HK-2 (cell line): ENCODE data around the gene MED26.

Source experiments
- DNase-seq: peaks from one replicate; pipeline ENCODE4 v3.0.0-alpha.2; 2018; ENCODE audit not compliant: unreplicated experiment

Gene MED26

DNA sequence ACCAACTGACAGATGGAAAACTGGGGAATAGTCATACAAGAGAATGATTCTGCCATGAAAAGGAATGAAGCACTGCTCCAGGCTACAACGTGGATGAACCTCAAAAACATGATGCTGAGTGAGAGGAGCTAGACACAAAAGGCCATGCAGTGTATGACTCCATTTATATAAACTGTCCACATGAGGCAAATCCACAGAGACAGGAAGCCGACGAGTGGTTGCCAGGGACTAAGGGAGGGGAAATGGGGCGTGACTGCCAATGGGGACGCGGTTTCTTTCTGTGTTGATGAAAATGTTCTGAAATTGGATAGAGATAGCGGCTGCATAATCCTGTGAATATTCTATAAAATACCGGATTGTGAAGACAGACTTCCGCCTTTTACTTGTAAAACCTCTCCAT is 21.7 kb upstream of the MED26 start:
- DNase-seq: peak; percentile 6

DNA sequence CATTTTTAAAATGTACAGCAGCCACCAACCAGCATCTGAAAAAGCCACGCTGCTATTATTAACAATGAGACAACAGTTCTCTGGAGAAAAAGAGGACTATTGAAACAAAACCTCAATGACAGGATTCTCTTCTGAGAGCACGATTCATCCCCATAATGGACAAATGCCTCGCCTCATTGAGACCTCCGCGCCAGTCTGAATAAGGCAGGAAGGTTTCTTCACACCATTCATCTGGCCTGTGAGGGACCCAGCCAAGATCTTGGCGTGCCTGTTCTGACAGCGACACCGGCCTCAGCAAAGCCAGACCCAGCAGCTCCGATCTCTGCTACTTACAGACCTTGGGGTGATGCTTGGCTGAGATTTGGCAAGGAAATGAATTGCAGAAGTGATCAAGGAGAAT is 17.1 kb upstream of the MED26 start:
- DNase-seq: no peak

DNA sequence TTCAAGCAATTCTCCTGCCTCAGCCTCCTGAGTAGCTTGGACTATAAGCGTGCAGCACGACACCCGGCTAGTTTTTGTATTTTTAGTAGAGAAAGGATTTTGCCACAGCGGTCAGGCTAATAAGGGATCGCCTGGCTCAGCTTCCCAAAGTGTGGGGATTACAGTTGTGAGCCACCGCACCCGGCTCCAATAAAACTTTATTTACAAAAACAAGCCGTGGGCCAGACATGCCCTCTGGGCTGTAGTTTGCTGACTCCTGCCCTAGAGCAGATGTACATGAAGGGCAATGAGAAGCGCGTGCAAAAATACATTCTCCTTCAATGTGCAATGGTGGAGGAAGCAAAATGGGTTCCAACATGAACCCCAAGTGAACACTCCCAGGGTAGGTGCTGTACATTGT is 13.7 kb upstream of the MED26 start:
- DNase-seq: no peak

DNA sequence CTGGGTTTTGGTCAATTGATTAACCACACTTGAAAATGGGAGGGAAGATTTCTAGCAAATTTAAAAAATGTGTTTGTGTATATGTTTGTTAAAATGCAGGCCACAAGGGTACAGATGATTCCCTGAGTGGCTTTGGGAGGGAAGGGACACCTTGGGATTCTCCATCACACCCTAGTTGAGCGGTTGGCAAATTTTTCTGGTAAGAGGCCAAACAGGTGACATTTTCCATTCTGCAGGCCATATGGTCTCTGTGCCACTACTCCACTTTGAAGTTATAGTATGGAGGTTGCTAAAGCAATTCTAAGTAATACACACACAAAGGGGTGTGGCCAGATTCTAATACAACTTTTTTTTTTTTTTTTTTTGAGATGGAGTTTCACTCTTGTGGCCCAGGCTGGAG is 12.9 kb upstream of the MED26 start:
- DNase-seq: no peak

DNA sequence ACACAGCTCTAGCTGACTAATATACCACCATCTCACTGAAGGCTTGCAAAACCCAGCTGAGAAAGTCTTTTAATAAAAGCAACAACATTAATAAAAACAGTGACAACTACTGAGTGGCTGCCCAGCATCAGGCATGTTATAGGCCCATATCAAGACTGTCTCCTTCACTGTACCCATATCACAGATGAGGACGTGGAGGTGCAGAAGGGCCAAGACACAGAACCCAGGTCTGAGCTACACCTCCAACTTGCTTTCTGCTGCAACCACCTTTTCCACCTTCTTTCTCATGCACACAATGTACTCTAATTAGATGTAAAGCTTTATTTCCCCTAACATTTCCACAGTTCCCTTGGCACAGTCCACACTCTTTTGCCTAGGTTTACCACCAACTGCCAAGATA is 10.7 kb upstream of the MED26 start:
- DNase-seq: no peak

DNA sequence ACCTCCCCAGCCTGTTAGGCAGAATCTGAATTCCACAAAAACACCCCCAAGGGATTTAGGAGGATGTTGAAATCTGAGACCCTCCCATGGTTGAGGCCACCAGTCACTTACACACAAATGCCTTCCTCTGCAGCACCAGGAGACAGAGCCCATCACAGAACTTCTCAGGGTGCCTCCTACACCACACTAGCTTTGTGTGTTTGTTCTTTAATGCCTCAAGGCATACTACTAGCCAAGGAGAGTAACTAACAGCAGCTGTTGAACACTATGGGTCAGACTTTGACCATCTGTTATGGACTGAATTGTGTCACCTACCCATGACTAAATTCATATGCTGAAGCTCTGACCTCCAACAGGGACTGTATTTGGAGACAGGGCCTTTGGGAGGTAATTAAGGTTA is 9.5 kb upstream of the MED26 start:
- no peak for DNase-seq

DNA sequence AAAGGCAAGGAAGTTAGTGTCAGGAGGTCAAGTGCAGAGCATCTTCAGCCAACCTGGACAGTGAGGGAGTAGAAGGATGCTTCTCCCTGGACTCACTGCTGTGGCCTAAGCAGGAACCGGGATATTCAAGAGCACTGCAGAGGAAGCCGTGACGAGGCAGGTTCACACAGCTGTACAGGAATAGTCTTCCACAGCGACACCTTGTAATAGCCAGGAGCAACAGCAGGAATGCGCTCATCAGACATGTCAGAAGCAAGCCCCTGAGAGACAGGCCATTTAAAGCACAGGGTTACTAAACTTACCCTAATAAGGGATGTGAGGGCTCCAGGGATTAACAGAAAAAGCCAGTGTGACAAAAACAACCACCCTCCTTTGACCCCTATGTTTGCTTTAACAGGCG is 3.5 kb upstream of the MED26 start:
- DNase-seq: no peak

DNA sequence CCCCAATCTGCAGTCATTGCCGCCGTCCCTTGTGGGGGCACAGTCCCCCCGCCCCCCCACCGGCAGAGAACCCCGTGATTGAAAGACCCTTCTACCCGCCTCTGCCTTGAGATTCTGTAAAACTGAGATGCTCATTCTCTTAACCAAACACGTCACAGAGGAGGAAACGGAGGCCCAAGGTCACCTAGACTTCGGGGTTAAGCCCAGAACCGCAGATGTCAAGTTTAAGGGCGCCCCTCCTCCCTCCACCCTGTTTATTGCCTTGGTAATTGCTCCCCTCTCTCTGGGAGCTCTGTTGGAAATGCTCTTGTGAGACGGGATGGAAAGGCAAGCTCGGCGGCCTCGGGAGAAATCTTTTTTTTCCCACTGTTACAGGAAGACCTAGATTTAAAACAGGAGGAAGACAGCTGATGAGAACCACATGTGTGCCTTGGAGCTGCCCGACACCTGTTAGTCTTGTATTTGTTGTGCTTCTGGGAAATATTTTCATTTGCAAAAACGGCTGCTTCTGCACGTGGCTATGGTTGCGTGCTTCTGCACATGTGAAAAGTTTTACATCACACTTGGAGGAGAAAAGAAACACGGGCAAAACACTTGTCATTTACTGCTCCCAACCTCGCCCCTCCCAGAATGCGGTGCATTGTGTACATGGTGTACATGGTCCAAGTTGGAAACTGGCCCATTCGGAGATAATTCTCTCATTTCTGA is 1.1 kb upstream of the MED26 start:
- DNase-seq: no peak

DNA sequence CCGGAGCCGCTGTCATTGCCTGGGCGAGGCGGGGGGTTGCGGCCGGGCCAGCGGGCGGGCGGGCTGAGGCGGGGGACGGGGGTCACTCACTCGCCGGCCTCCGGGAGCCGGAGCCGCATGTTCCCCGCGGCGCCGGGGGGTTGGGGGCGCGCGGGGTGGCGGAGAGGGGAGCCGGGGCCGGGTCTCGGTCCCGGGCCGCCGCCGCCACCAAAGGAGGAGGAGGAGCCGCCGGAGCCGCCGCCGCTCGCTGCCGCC is 149 bp downstream of the MED26 start:
- DNase-seq: no peak

DNA sequence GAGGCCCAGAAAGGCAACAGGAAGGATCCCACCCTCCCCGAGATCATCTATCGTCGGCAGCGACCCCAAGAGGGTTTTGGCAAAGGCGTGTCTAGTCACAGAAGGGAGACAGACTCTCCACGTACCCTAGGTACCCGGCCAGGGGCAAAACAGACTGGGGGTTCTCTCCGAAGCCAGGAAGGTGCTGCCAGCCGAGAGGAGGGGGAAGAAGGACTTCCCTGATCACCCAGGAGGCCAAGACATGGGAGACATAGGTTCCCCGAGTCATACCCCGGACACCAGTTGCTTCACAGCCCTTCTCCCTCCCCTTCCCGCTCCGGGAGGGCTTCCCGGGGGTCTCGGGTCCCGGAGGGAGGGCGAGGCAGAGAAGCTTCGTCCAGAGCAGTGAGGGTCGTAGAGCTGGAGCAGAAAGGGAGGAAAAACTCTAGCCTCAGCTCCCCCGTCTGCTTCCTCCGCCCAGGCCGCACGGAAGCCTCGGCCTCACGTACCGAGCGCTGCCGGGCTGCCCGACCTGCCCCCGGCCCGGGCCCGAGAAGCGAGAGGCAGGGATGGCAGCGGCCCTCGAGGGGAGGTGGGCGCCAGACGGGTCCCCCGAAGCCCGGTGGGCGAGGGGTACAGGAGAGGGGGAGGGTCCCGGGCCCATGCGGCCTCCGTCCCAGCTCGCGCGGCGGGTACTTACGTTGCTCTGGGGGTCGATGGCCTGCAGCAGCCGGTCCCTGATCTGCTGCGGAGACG is 644 bp downstream of the MED26 start:
- DNase-seq: peak; percentile 26

DNA sequence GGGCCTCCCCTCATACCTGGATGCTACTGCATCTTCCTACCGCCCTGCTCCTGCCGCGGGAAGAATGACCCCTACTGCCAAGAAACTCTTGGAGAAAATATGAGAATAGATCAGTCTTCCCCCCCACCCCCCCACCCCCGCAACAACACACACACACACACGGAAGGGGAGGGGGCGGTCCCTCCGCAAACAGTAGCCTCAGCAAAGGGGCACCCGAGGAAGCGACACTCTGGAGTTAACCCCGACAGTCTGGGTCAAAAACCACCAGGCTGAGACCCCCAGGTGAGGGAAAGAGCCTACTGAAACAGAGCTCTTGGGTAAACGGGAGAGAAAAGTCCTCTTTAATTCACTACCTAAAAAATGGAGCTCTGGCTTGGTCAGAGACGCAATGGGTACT is 1.2 kb downstream of the MED26 start:
- peak; percentile 15 for DNase-seq

DNA sequence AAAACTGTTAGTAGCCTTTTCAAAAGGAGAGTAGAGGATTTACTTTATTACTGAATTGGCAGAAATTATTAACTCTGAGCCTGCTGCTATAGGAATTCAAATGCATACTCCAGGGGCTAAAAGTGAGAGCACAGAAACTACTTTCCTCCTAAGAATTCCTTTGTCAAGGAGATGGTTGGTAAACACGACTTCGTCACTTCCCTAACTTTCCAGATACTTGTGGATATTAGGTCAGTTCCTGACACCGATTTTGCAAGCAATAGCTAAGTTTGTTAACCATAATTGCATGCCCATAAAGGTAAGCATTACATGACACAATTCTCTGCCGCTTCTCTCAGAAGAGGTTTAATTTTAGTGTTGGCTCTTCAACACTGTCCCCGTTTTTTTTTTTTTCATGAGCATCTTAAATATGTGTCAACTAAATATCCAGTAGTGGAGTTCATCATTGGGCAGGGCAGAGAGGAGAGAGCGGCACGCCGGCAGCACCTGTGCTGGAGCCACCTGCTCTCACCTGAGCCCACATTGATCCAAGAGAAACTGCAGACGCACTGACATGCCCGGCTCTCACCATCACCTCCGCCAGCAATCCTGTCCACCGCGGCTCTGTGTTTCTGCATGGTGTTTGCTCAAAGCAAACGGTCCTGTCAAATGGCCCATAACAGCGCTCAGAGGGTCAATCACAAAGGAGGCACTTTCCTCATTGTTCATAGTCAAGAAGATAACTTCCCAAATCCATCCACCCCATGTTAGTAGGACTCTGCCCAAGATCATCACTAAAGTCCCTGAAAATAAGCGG is 2.6 kb downstream of the MED26 start:
- no peak for DNase-seq

DNA sequence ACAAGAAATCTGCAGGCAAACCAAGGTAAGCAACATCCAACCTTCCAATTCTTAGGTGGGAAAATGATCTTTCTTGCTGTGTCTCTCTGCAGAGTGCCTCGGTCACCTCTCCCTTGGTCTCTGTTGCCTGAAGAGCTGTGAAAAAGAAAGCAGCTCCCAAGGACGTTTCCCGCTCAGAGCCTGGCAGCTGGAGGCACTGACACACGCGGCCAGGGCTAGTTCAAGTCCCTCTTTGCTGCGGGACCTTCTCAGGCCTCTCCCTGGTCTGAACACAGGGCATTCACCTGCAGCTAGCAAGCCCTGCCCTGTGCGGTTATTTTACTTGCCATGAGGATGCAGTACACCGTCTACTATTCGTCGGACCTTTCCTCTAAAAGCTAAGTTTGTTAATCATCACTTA is 3.8 kb downstream of the MED26 start:
- DNase-seq: no peak

DNA sequence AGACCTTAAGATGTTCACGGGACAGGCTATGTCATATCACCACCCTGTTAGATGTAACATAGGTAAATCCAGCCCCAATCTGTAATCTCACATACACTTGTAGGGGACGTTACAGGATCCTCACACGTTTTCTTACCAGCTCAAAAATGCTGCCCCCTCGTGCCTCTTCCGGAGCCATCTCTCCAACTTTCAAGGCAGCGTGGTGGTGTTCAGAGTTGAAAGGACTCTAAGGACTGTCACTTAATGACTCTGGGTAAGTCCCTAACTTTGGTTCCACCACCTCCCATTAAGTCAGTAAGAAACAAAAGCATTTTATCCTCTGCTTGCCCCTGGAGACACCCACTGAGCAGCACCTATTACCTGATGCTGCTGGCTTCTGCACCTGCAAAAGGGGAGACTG is 4.4 kb downstream of the MED26 start:
- DNase-seq: no peak

DNA sequence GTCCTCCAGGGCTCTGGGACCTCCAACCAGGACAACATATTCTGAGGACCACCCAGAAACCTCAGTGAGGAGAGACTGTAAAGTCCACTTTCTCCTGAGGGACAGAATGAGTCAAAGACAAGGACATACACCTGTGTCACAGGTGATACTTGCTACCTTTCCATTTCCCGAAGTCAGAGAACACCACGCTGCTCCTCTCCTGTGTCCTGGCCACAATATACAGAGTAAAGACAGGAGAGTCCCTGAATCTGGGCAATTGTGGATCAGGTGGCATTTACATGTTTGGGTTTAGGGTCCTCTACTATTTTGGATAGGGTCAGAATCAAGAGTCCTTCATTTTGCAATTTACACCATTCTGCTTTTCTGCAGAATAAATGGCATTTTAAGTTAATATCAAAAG is 4.9 kb downstream of the MED26 start:
- no peak for DNase-seq

DNA sequence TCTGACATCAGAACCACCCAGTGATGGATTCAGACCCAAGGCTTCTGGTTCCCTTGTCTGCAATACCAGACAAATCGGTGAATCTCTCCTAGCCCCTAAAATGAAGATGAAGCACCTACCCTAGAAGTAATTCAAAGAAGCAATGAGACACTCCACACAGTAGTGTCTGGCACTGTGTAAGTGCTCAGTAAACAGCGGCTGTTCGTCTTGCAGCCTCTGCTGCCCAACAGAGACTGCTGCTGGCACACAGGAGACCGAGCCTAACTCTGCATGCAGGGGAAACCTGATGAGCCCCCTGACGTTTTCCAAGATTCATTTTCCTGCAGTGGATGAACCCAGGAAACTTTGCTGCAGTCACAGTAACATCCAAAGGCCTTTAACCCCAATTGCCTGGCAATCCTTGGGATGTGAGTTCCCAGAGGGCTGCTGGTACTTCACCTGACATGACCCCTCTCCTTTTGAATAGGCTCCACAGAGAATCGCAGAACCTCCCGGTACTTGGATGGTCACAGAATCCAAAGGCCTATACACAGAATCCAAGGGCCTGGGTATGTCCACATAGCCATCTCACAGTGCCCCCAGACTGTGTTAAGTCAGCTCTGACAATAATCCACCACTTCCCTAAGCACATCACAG is 6.7 kb downstream of the MED26 start:
- no peak for DNase-seq

DNA sequence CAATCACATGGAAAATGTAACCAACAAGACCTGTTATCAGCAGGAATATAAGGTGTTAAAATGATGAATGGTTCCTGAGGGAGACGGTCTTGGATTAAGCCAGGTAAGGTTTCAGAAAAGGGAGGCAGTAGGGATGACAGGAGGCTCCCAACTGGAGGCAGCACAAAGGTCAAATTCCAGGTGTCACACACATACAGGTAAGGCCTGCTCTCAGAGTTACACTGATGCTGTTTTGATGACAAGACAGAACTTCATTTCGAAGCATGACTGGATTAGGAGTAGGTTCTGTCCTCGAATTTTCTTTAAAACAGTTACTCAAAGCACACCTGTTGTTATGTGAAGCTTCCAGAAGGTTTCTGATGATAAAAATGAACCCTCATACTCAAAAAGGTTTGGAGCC is 7.4 kb downstream of the MED26 start:
- DNase-seq: no peak

DNA sequence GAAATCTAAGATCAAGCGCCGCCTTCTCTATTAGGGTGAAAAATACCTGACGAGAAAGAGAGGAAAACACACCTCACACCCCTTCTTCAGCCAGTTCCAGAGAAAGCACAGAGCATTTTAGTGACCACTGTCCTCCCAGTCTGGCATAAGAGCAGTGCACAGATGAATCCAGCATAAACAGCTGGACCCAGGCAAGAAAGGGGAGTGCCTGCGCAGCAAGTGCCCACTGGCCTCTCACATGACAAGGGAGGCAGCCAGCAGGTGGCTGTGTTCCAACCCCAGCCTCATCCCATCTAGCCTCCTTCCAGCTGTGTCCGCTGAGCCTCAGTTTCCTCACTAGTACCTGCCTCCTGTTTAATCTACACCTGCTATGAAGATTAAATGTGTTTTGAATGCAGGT is 8.0 kb downstream of the MED26 start:
- no peak for DNase-seq

DNA sequence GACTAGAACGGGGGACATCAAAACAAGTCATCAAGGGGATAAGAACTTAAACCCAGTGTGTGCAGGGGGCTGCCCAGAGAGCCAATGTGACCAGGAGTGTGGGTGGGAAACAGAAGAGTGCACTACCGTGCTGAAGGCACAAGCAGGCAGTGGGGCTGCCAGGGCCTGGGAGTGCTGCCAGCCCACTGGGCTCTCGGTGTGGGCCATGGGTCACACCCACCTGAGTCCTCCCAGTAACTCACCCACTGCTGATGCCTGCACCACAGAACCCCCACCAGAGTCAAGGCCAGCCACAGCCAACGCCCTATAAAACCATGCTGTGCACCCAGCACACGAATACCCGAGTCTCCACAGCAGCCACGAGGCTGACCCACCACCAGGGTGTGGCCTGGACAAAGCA is 8.5 kb downstream of the MED26 start:
- DNase-seq: no peak

DNA sequence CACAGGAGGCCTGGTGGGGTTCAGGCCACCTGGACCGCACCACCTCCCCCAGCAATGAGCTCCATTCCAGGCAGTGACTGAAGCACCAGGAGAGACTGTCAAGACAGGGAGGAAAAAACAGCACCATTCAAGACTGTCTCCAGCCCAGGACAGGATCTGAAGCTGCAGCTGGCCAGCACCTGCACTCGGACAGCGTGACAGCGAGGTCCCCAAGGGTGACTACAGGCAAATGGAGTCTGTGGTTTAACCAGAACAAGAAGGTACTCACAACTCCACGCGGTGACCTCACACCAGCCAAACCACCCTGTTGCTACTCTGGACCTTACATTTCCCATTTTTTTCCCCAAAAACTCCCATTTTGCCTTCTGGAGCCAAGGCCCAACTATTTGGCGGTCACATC is 9.8 kb downstream of the MED26 start:
- no peak for DNase-seq

DNA sequence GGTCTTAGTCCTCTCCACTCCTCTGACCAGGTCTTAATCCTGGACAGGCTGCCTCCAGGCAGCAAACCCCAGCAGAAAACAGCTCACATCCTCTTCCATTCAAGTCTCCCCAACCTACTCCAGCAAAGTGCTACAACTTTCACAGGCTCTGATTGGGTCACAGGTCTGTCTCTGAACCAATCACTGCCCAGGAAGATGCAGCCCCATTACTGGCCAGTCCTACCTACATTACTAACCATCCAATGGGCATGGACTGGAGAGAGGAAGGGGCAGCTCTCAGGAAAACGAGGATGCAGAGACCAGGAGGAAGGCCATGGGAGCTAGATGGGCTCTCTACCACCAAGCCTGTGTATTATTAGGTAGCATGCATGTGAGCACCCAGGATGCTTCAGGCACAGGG is 12.2 kb downstream of the MED26 start:
- DNase-seq: no peak

DNA sequence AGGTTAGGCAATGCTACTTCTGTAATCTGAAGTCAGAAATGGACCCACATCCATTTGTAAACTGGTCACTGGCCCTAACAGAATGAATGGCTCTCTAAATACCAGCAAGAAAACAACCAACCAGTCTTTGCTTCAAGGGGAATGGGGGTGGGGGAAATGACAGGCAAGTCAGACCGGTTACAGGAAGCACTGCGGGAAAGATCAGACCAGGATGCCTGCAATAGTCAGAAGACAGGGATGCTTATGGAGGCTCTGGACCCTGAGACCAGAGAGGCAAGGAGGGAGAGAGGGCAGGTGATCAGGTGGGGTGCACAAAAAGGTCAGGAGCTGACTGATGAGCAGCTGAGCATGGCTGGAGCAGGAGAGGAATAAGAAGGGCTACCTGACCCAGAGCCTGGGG is 13.1 kb downstream of the MED26 start:
- no peak for DNase-seq

DNA sequence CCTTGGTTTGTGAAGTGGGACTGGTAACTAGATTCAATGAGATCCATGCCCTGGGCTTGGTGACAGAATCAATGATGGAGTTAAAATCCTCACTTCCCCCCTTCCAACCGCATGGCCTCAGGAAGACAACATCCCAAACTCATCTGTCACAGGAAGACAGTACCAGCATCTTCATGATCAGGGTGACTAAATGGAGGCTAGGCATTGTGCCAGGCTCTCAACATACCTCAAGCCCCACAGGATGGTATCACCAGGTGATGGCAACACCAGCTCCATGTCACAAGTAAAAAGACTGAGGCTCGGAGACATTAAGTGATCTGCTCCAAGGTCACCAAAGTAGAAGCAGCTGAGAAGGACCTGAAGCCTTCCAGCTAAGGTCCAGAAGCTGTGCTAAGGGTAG is 14.2 kb downstream of the MED26 start:
- DNase-seq: no peak
